NCI-H2227 treated with DMSO at 0.1 percent for 48 hours (cell line): ENCODE measurements around the gene C5orf58.
A peak's percentile ranks its signal among the peaks of the same experiment; 100 is the strongest.
"Not testable (repeated sequence)": the region's sequence is repeated elsewhere in the genome, so short reads cannot be mapped to it uniquely, and the experiment has no call there.

Experiments
- DNase-seq: peaks from one replicate; lab custom pipeline; 2025; lab: John Stamatoyannopoulos, UW

The C5orf58 gene

GRCh38 chr5:170223906-170224305, 8.9 kb upstream of the C5orf58 start:
- DNase-seq = no peak

GRCh38 chr5:170225326-170226128, 7.3 kb upstream of the C5orf58 start:
- peak; percentile 10 for DNase-seq

- DNase-seq = no peak
Measured at GRCh38 chr5:170226129-170226615, 6.6 kb upstream of the C5orf58 start.

- DNase-seq = no peak
Measured at GRCh38 chr5:170226661-170227060, 6.1 kb upstream of the C5orf58 start.

DNA sequence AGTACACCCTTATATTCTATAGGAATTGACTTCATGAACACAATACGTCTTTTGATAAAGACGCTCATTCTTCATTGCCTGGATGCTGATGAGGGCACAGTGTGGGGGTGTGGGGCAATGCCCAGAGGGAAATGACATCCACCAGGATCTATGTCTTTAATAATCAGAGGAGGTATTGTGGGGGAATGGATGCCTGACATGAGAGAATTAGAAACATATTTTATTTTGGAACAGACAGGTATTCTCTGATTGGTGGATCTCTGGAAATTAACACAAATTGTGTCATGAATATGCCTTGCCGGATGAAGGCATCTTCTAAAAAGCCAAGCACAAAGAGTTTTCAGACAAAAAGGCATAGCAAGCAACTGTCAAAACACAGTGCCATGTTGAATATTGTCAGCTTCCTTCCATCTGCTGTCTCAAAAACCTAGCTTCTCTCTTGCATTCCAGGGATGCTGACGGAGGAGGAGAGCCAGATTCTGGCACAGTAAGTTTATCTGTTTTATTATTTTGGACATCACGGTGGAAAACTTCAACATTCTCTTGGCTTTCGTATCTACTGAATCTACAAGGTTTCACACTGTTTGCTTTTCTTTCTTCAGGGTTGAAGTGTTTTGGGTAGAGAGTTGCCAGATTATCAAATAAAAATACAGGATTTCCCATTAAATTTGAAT, 3.9 kb upstream of the C5orf58 start:
- no peak for DNase-seq

DNA sequence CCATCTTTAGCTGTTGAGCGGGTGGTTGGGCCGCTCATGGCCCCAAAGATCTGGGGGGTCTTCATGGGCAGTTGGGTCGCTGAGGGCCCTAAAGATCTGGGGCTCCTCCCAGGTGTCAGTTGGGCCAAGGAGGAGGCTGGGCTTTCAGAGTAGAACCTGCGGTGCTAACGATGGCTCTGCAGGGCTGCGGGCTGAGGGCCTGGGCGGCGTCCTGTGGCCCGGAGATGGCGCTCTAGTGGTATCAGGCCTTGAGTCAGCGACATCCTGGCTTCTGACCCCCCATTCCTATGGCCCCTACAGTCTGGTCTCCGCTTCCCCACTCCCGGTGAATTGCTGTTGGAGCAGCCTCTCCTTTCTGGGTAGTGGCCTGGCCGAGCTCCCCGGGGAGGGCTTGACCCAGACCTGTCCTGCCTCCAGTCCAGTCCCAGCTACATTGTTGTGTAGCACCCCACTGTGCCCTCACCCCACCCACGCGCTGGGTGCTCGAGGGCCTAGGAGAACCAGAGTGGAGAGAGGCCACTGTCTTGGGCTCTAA, 640 bp downstream of the C5orf58 start:
- no peak for DNase-seq

DNA sequence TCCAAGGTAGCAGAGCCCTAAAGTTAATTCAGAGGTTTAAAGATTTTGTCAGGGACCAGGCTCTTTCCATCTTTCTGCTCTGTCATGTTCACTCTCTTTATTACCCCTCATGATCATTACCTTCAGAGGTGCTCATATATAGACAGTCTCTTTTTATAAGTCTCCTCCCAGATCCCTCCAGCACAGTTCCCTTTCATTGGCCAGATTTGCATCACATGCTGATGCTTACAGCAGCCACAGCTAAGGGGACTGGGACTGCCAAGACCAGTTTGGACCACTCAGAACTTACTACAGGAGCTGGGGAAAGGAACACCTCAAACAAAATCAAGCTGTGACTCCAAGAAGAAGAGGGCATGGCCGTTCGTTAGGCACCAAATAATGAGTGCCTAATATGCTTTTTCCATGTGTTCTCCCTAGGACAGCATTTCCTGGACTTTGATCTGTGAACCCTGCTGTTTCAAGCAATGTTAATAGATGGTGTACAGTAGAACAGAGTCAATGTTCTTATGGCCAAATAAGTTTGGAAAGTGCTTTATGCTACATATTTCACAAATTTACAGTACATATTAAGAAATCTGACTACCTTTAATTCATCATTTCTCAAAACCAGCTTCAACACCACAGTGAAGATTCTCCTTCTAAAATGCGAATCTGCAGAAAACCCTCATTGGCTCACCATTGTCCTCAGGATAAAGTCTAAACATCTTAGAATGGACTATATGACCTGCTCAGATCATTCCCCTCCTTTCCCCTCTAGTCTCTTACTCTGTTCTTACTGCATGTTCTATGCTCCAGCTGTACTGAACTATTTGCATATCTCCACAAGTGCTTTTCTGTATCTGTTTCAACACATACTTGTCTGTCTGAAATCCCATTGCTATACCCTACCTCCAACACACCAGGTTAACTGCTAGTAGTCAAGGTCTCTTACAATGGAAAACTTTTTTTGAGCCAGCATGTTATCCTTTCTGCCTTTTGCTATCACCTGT, 3.4 kb downstream of the C5orf58 start:
- DNase-seq = no peak

GRCh38 chr5:170238456-170239196, 5.8 kb downstream of the C5orf58 start:
- DNase-seq = no peak

GRCh38 chr5:170245436-170245835, 12.7 kb downstream of the C5orf58 start:
- DNase-seq = not testable (repeated sequence)

DNA sequence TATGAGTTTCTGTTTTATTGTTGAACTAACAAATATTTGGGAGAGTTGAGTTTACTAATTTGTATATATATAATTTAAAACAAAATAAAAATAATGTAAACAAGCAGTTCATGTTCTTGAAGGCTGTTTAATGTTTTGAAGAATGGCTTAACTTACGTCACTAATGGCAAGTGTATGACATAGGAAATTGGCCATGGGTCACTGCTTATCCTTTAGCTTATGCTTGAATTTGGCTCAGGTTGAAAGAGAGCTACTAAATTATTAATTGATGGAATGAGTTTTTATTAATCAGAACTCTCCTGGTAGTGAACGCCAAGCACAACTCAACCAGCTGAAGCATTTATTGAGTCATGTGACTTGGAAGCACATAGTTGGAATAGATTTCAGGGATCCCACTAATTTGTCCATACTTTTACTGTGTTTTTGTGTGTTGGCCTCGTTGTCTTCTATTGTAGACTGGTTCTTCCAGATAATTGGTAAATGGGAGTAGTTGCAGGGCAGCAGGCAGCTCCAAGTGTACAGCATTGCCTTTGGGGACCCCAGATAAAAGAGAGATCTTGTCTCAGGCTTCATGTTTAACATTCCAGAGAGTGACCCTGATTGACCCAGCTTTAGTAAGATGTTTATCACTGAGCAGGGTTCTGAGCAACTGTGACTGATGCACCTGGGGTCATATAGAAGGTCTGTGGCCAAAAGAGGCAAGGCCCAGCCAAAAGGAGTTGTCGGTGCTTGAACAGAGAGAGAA, 13.5 kb downstream of the C5orf58 start:
- no peak for DNase-seq

GRCh38 chr5:170247363-170247762, 14.6 kb downstream of the C5orf58 start:
- no peak for DNase-seq

DNA sequence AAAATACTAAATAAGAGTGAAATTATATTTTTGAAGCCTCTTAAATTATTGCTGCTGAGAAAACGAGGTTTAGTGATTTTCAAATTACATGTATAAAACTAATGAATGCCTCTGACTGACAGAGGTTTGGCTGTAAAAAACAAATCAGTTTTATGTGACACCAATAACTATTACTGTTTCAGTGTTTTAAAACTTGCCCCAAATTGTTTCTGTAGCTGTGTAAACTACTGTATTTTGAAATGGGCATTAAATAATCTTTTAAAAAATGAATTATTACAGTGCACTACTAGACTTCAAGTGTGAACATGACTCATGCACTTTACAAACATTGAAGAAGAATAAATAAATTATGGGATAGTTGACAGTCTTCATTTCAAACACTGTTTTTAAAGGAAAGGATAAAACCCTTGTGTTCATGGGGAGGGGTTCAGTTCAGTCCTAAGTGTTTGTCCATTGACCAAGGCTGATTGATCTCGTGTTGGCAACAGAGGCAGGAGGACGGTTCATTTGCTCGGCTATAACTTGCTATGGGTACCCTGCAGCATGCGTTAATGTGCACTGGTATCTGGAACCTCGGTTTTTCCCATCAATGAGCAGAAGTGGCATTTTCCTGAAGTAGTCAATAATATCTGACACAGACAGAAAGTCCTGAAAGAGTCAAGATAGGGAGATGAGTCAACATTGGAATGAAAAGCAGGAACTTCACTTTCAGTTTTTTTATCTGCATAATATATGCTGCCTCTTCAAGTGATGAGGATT, 15.6 kb downstream of the C5orf58 start:
- no peak for DNase-seq

DNA sequence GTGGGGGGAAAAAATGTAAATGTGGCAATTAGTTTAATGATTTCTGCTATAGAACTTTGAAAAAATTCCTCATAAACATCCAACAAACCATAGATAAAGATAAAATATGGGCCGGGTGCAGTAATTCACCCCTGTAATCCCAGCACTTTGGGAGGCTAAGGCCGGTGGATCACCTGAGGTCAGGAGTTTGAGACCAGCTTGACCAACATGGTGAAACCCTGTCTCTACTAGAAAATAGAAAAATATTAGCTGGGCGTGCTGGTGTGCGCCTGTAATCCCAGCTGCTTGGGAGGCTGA, 16.1 kb downstream of the C5orf58 start:
- not testable (repeated sequence) for DNase-seq

GRCh38 chr5:170249355-170249754, 16.6 kb downstream of the C5orf58 start:
- no peak for DNase-seq

- DNase-seq = no peak
Measured at GRCh38 chr5:170250810-170251317, 18.1 kb downstream of the C5orf58 start.

- no peak for DNase-seq
Measured at GRCh38 chr5:170251462-170251861, 18.7 kb downstream of the C5orf58 start.

GRCh38 chr5:170252109-170252508, 19.3 kb downstream of the C5orf58 start:
- DNase-seq = no peak

GRCh38 chr5:170252720-170253350, 20.1 kb downstream of the C5orf58 start:
- DNase-seq = no peak

DNA sequence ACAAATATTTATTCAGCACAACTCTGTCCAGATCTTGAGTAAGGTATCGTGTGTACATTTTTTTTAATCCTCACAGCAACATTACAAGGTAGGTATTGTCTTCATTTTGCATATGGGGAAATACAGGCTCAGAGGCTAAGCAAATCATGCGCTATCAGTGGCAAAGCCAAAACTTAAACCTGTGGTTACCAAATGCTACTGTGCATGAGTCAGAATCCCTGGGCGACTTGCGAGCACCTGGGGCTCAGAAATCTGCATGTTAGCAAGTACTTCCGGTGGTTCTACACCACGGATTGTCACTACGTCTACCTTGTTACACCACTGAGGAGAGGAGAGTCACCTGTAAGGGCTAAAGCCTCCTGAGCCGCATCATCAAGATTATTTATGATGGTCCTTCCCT, 21.3 kb downstream of the C5orf58 start:
- DNase-seq = no peak
